Stimulated activated CD4-positive, alpha-beta T cell treated with anti-CD3 and anti-CD28 coated beads, Interleukin-4, amount 100 ng/mL, for 24 hours (primary cell): ENCODE measurements around the gene KIF4B.
"Not testable (repeated sequence)": the region's sequence is repeated elsewhere in the genome, so short reads cannot be mapped to it uniquely, and the experiment has no call there.

ENCODE experiments used
- DNase-seq: peaks from one replicate; pipeline ENCODE4 v3.0.0-alpha.2; 2020

KIF4B gene

GRCh38 chr5:155010881-155011280 lies 2.7 kb upstream of the KIF4B start:
- no peak for DNase-seq

GRCh38 chr5:155015239-155015638 lies 1.7 kb downstream of the KIF4B start:
- DNase-seq, result no peak

- no peak for DNase-seq
Measured at GRCh38 chr5:155017610-155018009, 4.1 kb downstream of the KIF4B start.

GRCh38 chr5:155019601-155020226 lies 6.2 kb downstream of the KIF4B start:
- no peak for DNase-seq

- DNase-seq, result no peak
Measured at GRCh38 chr5:155021842-155022241, 8.3 kb downstream of the KIF4B start.

- DNase-seq, result no peak
Measured at GRCh38 chr5:155023320-155023719, 9.8 kb downstream of the KIF4B start.

- DNase-seq, result no peak
Measured at GRCh38 chr5:155024015-155024414, 10.5 kb downstream of the KIF4B start.

GRCh38 chr5:155025895-155026294 lies 12.3 kb downstream of the KIF4B start:
- no peak for DNase-seq

- DNase-seq, result no peak
Measured at GRCh38 chr5:155027993-155028629, 14.6 kb downstream of the KIF4B start.

GRCh38 chr5:155029240-155029639 lies 15.7 kb downstream of the KIF4B start:
- no peak for DNase-seq

- not testable (repeated sequence) for DNase-seq
Measured at GRCh38 chr5:155034145-155034744, 20.7 kb downstream of the KIF4B start.

GRCh38 chr5:155035087-155035486 lies 21.5 kb downstream of the KIF4B start:
- DNase-seq, result not testable (repeated sequence)

GRCh38 chr5:155040984-155041653 lies 27.6 kb downstream of the KIF4B start:
- DNase-seq, result no peak

- no peak for DNase-seq
Measured at GRCh38 chr5:155044591-155044990, 31.0 kb downstream of the KIF4B start.

GRCh38 chr5:155046591-155046990 lies 33.0 kb downstream of the KIF4B start:
- DNase-seq, result no peak

GRCh38 chr5:155047818-155048217 lies 34.3 kb downstream of the KIF4B start:
- DNase-seq, result no peak

GRCh38 chr5:155049569-155050383 lies 36.2 kb downstream of the KIF4B start:
- no peak for DNase-seq

GRCh38 chr5:155050384-155051019 lies 36.9 kb downstream of the KIF4B start:
- no peak for DNase-seq

GRCh38 chr5:155052532-155052931 lies 39.0 kb downstream of the KIF4B start:
- no peak for DNase-seq

GRCh38 chr5:155053501-155053900 lies 39.9 kb downstream of the KIF4B start:
- no peak for DNase-seq

- no peak for DNase-seq
Measured at GRCh38 chr5:155056644-155057269, 43.2 kb downstream of the KIF4B start.

- no peak for DNase-seq
Measured at GRCh38 chr5:155057626-155058025, 44.1 kb downstream of the KIF4B start.
